Stimulated activated CD4-positive, alpha-beta T cell treated with anti-CD3 and anti-CD28 coated beads, TNF-alpha, amount 100 ng/mL, for 24 hours (primary cell): ENCODE results near the gene TMIGD3.
A peak's percentile ranks its signal among the peaks of the same experiment; 100 is the strongest.

Experiments used
- DNase-seq, 3 experiments: peaks; one replicate each; pipeline ENCODE4 v3.0.0-alpha.2; 2020; ENCODE audit warnings: low read depth in 3 of 3

Gene TMIGD3

DNA sequence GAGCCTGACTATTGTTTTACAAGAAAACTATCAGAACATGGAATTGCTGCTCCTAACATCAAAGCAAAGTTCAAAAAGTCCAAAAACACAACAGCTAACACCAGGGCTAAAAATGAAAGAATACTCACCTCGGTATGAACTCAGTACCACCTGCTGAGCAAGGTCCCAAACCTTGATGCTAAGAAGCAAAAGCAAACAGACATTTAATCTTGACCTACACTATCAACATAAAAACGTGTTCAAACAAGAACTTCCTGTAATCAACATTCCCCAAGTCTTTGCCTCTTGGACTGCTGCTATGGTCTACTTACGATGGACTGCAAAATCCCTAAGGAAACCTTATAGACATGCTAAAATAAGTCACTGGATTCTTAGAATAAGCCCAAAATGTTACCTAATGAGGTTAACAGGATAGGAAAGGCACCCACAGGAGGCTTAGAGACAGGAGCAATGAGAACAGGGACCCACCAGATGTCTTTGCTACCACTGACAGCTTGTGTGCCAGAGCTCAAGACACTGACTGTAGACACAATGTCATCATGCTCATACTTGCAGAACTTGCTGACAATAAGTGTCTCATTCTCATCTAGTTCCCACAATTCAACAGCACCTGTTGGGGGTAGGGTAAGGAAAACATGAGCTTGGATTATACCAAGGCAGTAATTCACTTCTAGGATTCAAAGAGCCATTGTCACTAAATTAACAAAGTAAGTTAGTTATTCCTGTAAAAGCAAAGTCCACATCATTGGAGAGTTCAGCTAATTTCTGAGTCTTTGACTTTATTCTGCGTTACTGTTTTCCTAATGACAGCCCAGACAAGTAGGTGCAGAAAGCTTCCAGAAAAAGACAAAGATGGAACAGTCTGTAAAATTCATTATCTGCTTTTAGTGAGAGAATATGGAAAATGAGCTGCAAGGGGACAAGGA lies 56.2 kb downstream of the TMIGD3 start:
- no peak for DNase-seq

DNA sequence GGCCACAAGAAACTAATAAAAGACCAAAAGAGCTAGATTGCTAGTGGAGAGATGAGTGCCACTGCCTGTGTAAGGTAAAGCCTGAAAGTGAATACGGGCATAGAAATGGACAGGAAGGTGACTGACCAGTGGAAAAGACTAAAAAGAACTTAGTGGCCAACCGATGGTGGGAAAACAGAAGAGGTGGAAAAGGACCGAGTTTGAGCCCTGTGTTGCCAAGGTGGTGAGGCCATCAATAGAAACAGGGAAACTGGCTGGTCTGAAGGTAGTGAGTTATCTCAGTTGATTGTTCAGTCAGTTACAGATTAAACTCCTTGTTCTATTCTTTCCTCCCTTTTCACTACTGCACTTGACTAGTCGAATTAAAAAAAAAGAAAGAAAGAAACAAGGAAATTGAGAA lies 56.9 kb downstream of the TMIGD3 start:
- DNase-seq, result no peak

DNA sequence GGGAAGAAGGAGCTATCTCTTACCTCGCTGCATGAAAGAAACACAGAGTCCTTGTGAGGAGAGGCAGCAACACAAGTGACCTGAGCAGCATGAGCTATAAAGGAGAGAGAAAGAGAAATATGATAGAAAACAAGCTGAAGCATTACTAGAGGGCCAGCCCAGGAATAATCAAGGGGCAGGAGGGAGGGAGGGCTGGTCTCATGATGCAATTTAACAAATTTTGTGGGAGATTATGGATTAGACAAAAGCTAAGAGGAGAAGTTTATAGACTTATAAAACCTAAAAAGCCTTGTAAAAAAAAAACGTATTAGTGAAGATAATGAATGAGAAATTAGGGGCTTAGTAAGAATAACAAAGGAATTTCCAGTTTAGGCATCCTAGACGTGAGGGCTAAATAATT lies 59.4 kb downstream of the TMIGD3 start:
- DNase-seq, result no peak

DNA sequence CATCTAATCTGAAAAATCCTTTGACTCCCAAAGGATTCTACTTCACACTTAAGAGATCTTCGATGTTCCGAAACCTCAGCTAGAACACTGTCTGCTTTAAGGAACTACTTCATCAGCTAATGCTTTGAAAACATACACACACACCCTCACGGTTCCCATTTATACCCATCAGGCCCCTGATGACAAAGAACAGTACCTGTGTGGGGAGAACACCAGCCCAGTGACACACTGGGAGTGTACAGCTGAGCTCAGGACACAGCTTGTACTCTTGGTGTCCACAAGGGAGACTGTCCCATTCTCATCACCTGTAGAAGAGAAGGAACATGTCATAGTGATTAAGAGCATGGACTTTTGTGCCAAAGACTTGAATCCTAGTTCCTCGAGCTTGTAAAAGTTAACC lies 61.0 kb downstream of the TMIGD3 start:
- DNase-seq, result peak in 1 of 3 experiments; percentile 3

DNA sequence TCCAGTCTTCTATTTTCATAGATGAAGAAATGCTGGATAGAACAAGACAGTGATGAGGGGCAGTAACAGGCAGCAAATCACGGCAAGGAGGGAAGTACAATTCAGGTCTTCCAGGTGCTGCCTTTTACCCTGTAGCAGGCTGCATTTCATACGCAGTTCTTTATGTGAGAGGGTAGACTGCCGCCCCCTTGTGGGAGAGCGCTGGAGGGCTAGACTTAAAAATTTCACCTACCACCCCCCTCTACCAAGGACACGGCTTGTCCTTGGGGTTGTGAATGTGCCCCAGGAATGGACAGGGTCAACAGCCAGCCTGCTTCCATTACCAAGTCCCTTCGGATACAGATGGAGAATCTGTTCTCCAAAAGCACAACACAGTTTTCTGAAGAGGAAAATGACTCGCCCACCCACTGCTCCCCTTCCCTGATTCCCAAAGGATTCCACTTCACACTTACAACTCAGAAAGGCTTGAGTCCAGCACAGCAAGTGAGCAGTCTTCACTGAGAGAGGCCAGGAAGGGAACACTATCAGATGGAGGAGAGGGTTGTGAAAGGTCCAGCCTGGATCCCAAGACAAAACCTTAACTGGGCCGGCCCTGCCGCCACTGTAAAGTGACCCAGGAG lies 61.8 kb downstream of the TMIGD3 start:
- peak in 2 of 3 experiments; percentile 17 to 44 for DNase-seq

- DNase-seq, result no peak
Observed at GRCh38 chr1:111439461-111440351, 63.7 kb downstream of the TMIGD3 start.

GRCh38 chr1:111436726-111437125 lies 66.7 kb downstream of the TMIGD3 start:
- DNase-seq, result no peak
